A549 (cell line): ENCODE results near the gene NLRC5. TPM values are rescaled to one million over a fixed set of nuclear protein-coding genes. Genes with fewer than 3 reads are reported as not detected.

ENCODE experiments used
- ATAC-seq, 2 experiments: fragments of 200-7000 bp in 1 of 2; fragments of >200 bp in 1 of 2; cut with Nextera tagmentation in 1 of 2; cut with Tn5 transposase in 1 of 2; 3 replicates each; pipeline versions ENCODE4 v1.8.0 to v1.9.1; 2018 to 2020; ENCODE audit warnings: mild to moderate bottlenecking in 1 of 2, moderate library complexity in 1 of 2
- CTCF ChIA-PET: fragments of 300-600 bp; sonication (Branson Sonifier 250); formaldehyde crosslinking; extraction: SDS; loops from one replicate; lab custom pipeline; 2021; ENCODE audit warnings: antibody characterized with exemption, inconsistent platforms; lab: Yijun Ruan, JAX
- POLR2A ChIA-PET: fragments of 350-600 bp; formaldehyde crosslinking; extraction: SDS; loops from one replicate; lab custom pipeline; 2021; ENCODE audit warnings: antibody characterized with exemption, inconsistent platforms; lab: Yijun Ruan, JAX
- DNase-seq, 2 experiments: peaks; one replicate each; pipeline versions ENCODE4 v3.0.0 to v3.0.0-alpha.2; 2011 to 2016; ENCODE audit warnings: low read depth in 1 of 2, low spot score in 1 of 2
- FAIRE-seq: peaks from 2 replicates; lab custom pipeline; 2011; peaks lifted over from hg19 to GRCh38; lab: Jason Lieb, UNC
- H3K27ac ChIP-seq, 2 experiments: fragments of >200 bp; sonication (Bioruptor Twin); formaldehyde crosslinking; 3 replicates each; pipeline ENCODE4 v1.5.1; 2016 to 2017
- H3K4me1 ChIP-seq: fragments of >200 bp; sonication (Bioruptor Twin); formaldehyde crosslinking; 3 replicates; pipeline ENCODE4 v1.6.1; 2016
- H3K4me2 ChIP-seq: fragments of >200 bp; sonication (Bioruptor Twin); formaldehyde crosslinking; 3 replicates; pipeline ENCODE4 v1.6.1; 2016
- H3K4me3 ChIP-seq: fragments of >200 bp; sonication (Bioruptor Twin); formaldehyde crosslinking; 3 replicates; pipeline ENCODE4 v1.5.1; 2016
- H3K9me3 ChIP-seq: fragments of >200 bp; sonication (Bioruptor Twin); formaldehyde crosslinking; 3 replicates; pipeline ENCODE4 v1.6.1; 2016
- ATOH8 ChIP-seq: fragments of 250-450 bp; sonication (Bioruptor Pico); IDR thresholded peaks from 2 replicates; pipeline ENCODE4 v1.5.0; 2020; ENCODE audit warnings: low read depth, mild to moderate bottlenecking, moderate library complexity
- BCL3 ChIP-seq: fragments of >200 bp; sonication (Bioruptor Twin); formaldehyde crosslinking; IDR thresholded peaks from 3 replicates; pipeline ENCODE4 v1.6.1; 2016
- BHLHE40 ChIP-seq: IDR thresholded peaks from 2 replicates; pipeline ENCODE4 v1.6.1; 2012; ENCODE audit warnings: low read depth, low read length, inconsistent platforms
- EHF ChIP-seq: fragments of 250-450 bp; sonication (Bioruptor Pico); IDR thresholded peaks from 2 replicates; pipeline ENCODE4 v1.5.0; 2020; ENCODE audit warnings: mild to moderate bottlenecking
- EHMT2 ChIP-seq: fragments of 200-600 bp; sonication (generic); IDR thresholded peaks from 2 replicates; pipeline ENCODE4 v1.6.1; 2016; ENCODE audit warnings: antibody characterized with exemption, low read depth, mild to moderate bottlenecking, moderate library complexity
- EP300 ChIP-seq, 2 experiments: fragments of >200 bp; sonication (Bioruptor Twin); formaldehyde crosslinking; IDR thresholded peaks; 2 replicates in 1 of 2; 3 replicates in 1 of 2; pipeline ENCODE4 v1.6.1; 2016 to 2017
- FOSL2 ChIP-seq, 2 experiments: fragments of 450-650 bp in 1 of 2; fragments of >200 bp in 1 of 2; sonication (Bioruptor Twin) in 1 of 2; formaldehyde crosslinking; IDR thresholded peaks; 2 replicates each; pipeline versions ENCODE4 v1.5.0 to v1.6.1; 2016 to 2020; ENCODE audit warnings: mild to moderate bottlenecking in 1 of 2, moderate library complexity in 1 of 2
- FOXS1 ChIP-seq: fragments of 250-450 bp; sonication (Bioruptor Pico); IDR thresholded peaks from 2 replicates; pipeline ENCODE4 v1.5.0; 2020; ENCODE audit warnings: mild to moderate bottlenecking, moderate library complexity
- HOXA7 ChIP-seq: fragments of 250-450 bp; sonication (Bioruptor Pico); IDR thresholded peaks from 2 replicates; pipeline ENCODE4 v1.5.0; 2020; ENCODE audit warnings: mild to moderate bottlenecking, moderate library complexity
- HOXB13 ChIP-seq: fragments of 250-450 bp; sonication (Bioruptor Pico); IDR thresholded peaks from 2 replicates; pipeline ENCODE4 v1.5.0; 2020; ENCODE audit warnings: low read depth, mild to moderate bottlenecking, moderate library complexity
- HOXB5 ChIP-seq: fragments of 250-450 bp; sonication (Bioruptor Pico); IDR thresholded peaks from 2 replicates; pipeline ENCODE4 v1.5.0; 2020; ENCODE audit warnings: mild to moderate bottlenecking, moderate library complexity
- KDM1A ChIP-seq: fragments of 200-600 bp; sonication (generic); IDR thresholded peaks from 2 replicates; pipeline ENCODE4 v1.6.1; 2016; ENCODE audit warnings: low read depth, mild to moderate bottlenecking
- MAFK ChIP-seq: fragments of 450-650 bp; IDR thresholded peaks from 2 replicates; pipeline ENCODE4 v1.6.1; 2014; ENCODE audit not compliant: partially characterized antibody
- MAX ChIP-seq: IDR thresholded peaks from 2 replicates; pipeline ENCODE4 v1.6.1; 2012
- NPAS2 ChIP-seq: fragments of 250-450 bp; sonication (Bioruptor Pico); IDR thresholded peaks from 2 replicates; pipeline ENCODE4 v1.8.0; 2022; ENCODE audit warnings: mild to moderate bottlenecking, moderate library complexity, borderline replicate concordance
- RFX5 ChIP-seq: fragments of 450-650 bp; IDR thresholded peaks from 2 replicates; pipeline ENCODE4 v1.7.1; 2014; ENCODE audit warnings: antibody characterized with exemption, mild to moderate bottlenecking, moderate library complexity
- SREBF2 ChIP-seq: fragments of 450-650 bp; IDR thresholded peaks from 2 replicates; pipeline ENCODE4 v1.6.1; 2014; ENCODE audit warnings: mild to moderate bottlenecking, moderate library complexity
- USF2 ChIP-seq: fragments of 450-650 bp; IDR thresholded peaks from 2 replicates; pipeline ENCODE4 v1.6.1; 2014; ENCODE audit warnings: antibody characterized with exemption
- ZC3H11A ChIP-seq: fragments of 450-650 bp; IDR thresholded peaks from 2 replicates; pipeline ENCODE4 v1.6.1; 2014; ENCODE audit warnings: antibody characterized with exemption, mild to moderate bottlenecking
- ZSCAN20 ChIP-seq: fragments of 250-450 bp; sonication (Bioruptor Pico); IDR thresholded peaks from 2 replicates; pipeline ENCODE4 v1.8.0; 2022; ENCODE audit warnings: mild to moderate bottlenecking, moderate library complexity
- WGBS: methylation state at CpG from one replicate; pipeline ENCODE4 v1.1.6; 2017; ENCODE audit errors: missing lambda C conversion rate; 5-methylcytosine and 5-hydroxymethylcytosine counted together
- polyA plus RNA-seq, 4 experiments: library from polyadenylated mRNA; depleted of rRNA in 3 of 4; stranded (reverse); fragments of >200 nt; fragmentation: RNase III in 1 of 4; extraction: RNeasy Plus Mini Kit Qiagen cat#74134 plus additional on column Dnase treatment in 1 of 4; gene quantifications; 2 replicates in 3 of 4; 3 replicates in 1 of 4; pipeline ENCODE4 v1.2.3, GENCODE V29; 2011 to 2017

Gene NLRC5
- polyA plus RNA-seq, 2 of the 4 experiments (the other 2 are of a cell fraction) = 2.5 to 3.6 TPM

GRCh38 chr16:56999409-57000270 is 10.3 kb downstream of the NLRC5 start:
- Histone ChIP-seq H3K4me2 (peak overlapping the region; percentile 27; the same call in 1 of the 3 replicates), H3K4me1 (peaks cover 13% of the 10 kb centered on the region; the same call in 2 of the 3 replicates), H3K4me3 (no peak overlapping the region), H3K9me3 (no peaks in the 10 kb centered on the region), H3K27ac (peak overlapping the region in 1 of 2 experiments; percentile 73; a peak in 3 of 6 replicates)
- TF ChIP-seq MAFK = no peak
- TF ChIP-seq ZC3H11A = no peak
- no peak for TF ChIP-seq EP300 (IDR thresholded peaks at IDR 0.05)
- no peak for TF ChIP-seq FOXS1 (CRISPR knock-in tag)
- TF ChIP-seq HOXA7 (CRISPR knock-in tag) = no peak
- TF ChIP-seq SREBF2 = no peak
- no peak for TF ChIP-seq BHLHE40
- TF ChIP-seq ATOH8 (CRISPR knock-in tag) = no peak
- TF ChIP-seq RFX5 = no peak
- FAIRE-seq = no peak
- no peak for DNase-seq
- POLR2A ChIA-PET = no interaction called here
- peak; percentile 21 to 32; a peak in 3 of 6 replicates for ATAC-seq
- CTCF ChIA-PET = interaction anchor here (0.7 to 1.2 kb wide), 7 partner anchors 14 to 85 kb away, joined by 3 to 5 read pairs (median 3); no protein-coding TSS in a partner anchor
- 88% methylated on average over 11 of the region's 11 CpGs for WGBS

GRCh38 chr16:57000271-57001025 is 11.1 kb downstream of the NLRC5 start:
- no peaks in the 10 kb centered on the region for H3K9me3 ChIP-seq
- CTCF ChIA-PET = interaction anchor here (0.7 to 1.2 kb wide), 5 partner anchors 16 to 45 kb away, joined by 3 to 5 read pairs (median 3); no protein-coding TSS in a partner anchor
- ATAC-seq (peak; percentile 67 to 70), FAIRE-seq (no peak), DNase-seq (peak; percentile 42 to 61)
- POLR2A ChIA-PET = no interaction called here
- H3K4me3 ChIP-seq = no peak overlapping the region
- H3K4me2 ChIP-seq = peak overlapping the region; percentile 27; the same call in 1 of the 3 replicates
- H3K27ac ChIP-seq = peak overlapping the region in 1 of 2 experiments; percentile 73; a peak in 3 of 6 replicates
- TF ChIP-seq MAX (no peak; the same call in 1 of the 2 replicates), FOSL2 (IDR thresholded peaks at IDR 0.05) (peak; percentile 14; the same call in 1 of the 2 replicates), FOSL2 (CRISPR knock-in tag; IDR thresholded peaks at IDR 0.05) (peak; percentile 48), EHMT2 (no peak), HOXB13 (CRISPR knock-in tag) (no peak), EHF (CRISPR knock-in tag) (no peak), SREBF2 (no peak), FOXS1 (CRISPR knock-in tag) (no peak), BCL3 (no peak), USF2 (no peak), KDM1A (0 out of 2 replicates have a peak, but pooled peaks have one; percentile 30), NPAS2 (no peak), ZSCAN20 (no peak), HOXB5 (CRISPR knock-in tag) (no peak)
- H3K4me1 ChIP-seq = peaks cover 13% of the 10 kb centered on the region; the same call in 2 of the 3 replicates
- 32% methylated on average over 5 of the region's 5 CpGs for WGBS
